ENCODE measurements around the gene CA11. TPM values are rescaled to one million over a fixed set of nuclear protein-coding genes. Genes with fewer than 3 reads are reported as not detected.

The CA11 gene
- total RNA-seq, 1 experiment from 2014 or later = 12.6 TPM

DNA sequence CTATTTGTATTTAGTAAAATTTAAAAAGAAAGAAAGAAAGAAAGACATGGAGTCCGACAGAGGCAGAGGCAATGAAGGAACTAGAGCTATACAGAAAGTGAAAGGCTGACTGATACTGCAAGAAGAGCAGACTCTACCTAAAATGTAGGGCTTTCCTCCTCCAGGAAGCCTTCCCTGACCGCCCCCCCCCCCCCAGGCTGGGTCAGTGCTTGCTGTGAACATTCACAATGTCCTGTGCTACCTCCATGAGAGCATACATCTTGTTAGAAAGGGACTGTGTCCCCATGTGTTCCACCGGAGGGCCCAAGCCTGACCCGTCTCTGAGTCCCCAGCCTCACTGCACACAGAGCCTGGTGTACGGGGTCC, 5.7 kb upstream of the CA11 start:
- ChIA-PET CTCF (no interaction called here), POLR2A (interaction anchor here (0.6 kb wide), 1 partner anchor 120 kb away, joined by 5 read pairs; no protein-coding TSS in a partner anchor)
- intact Hi-C loops (cut with micrococcal nuclease; ENCODE audit: unreplicated experiment) = no loop called here
- no peak for DNase-seq (ENCODE audit: low read depth, low spot score)
- no peak for TF ChIP-seq TCF7L2 (IDR thresholded peaks at IDR 0.05; ENCODE audit: low read depth, low read length)
- TF ChIP-seq POLR2AphosphoS5 (IDR thresholded peaks at IDR 0.05; ENCODE audit: low read depth, low read length) = no peak
- TF ChIP-seq, protein P1, sequence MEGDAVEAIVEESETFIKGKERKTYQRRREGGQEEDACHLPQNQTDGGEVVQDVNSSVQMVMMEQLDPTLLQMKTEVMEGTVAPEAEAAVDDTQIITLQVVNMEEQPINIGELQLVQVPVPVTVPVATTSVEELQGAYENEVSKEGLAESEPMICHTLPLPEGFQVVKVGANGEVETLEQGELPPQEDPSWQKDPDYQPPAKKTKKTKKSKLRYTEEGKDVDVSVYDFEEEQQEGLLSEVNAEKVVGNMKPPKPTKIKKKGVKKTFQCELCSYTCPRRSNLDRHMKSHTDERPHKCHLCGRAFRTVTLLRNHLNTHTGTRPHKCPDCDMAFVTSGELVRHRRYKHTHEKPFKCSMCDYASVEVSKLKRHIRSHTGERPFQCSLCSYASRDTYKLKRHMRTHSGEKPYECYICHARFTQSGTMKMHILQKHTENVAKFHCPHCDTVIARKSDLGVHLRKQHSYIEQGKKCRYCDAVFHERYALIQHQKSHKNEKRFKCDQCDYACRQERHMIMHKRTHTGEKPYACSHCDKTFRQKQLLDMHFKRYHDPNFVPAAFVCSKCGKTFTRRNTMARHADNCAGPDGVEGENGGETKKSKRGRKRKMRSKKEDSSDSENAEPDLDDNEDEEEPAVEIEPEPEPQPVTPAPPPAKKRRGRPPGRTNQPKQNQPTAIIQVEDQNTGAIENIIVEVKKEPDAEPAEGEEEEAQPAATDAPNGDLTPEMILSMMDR (IDR thresholded peaks at IDR 0.05) = no peak
- TF ChIP-seq, protein P2, sequence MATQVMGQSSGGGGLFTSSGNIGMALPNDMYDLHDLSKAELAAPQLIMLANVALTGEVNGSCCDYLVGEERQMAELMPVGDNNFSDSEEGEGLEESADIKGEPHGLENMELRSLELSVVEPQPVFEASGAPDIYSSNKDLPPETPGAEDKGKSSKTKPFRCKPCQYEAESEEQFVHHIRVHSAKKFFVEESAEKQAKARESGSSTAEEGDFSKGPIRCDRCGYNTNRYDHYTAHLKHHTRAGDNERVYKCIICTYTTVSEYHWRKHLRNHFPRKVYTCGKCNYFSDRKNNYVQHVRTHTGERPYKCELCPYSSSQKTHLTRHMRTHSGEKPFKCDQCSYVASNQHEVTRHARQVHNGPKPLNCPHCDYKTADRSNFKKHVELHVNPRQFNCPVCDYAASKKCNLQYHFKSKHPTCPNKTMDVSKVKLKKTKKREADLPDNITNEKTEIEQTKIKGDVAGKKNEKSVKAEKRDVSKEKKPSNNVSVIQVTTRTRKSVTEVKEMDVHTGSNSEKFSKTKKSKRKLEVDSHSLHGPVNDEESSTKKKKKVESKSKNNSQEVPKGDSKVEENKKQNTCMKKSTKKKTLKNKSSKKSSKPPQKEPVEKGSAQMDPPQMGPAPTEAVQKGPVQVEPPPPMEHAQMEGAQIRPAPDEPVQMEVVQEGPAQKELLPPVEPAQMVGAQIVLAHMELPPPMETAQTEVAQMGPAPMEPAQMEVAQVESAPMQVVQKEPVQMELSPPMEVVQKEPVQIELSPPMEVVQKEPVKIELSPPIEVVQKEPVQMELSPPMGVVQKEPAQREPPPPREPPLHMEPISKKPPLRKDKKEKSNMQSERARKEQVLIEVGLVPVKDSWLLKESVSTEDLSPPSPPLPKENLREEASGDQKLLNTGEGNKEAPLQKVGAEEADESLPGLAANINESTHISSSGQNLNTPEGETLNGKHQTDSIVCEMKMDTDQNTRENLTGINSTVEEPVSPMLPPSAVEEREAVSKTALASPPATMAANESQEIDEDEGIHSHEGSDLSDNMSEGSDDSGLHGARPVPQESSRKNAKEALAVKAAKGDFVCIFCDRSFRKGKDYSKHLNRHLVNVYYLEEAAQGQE (IDR thresholded peaks at IDR 0.05; ENCODE audit: insufficient read depth in 1 of 2, low read depth in 2 of 2, low read length in 1 of 2) = no peak
- no peak for TF ChIP-seq SIN3A (IDR thresholded peaks at IDR 0.05; ENCODE audit: borderline replicate concordance, insufficient read depth, low read depth, low read length)
- no peaks in the 10 kb centered on the region for H3K9me3 ChIP-seq (ENCODE audit: control insufficient read depth, insufficient read depth, low read depth, low read length)
- no peaks in the 10 kb centered on the region for H3K27me3 ChIP-seq (ENCODE audit: control insufficient read depth, insufficient read depth, low read length)
- H3K4me3 ChIP-seq (ENCODE audit: low read depth in 2 of 2, low read length in 2 of 2) = no peak overlapping the region
- no peaks in the 10 kb centered on the region for H3K36me3 ChIP-seq (ENCODE audit: control insufficient read depth, insufficient read depth, low read length)
- peaks cover 2% of the 10 kb centered on the region; the same call in 1 of the 2 replicates for H3K4me1 ChIP-seq (ENCODE audit: control insufficient read depth, insufficient read depth, low read length)
- BruUV-seq (replicated peaks) = no TSS peak
- in situ Hi-C loops (cut with HindIII; ENCODE audit: low pct_unique_long_range_greater_than_20kb, low sequenced_read_pairs) = no loop called here
- no peak overlapping the region for H3K27ac ChIP-seq (ENCODE audit: low read length)
- ATAC-seq = no peak

DNA sequence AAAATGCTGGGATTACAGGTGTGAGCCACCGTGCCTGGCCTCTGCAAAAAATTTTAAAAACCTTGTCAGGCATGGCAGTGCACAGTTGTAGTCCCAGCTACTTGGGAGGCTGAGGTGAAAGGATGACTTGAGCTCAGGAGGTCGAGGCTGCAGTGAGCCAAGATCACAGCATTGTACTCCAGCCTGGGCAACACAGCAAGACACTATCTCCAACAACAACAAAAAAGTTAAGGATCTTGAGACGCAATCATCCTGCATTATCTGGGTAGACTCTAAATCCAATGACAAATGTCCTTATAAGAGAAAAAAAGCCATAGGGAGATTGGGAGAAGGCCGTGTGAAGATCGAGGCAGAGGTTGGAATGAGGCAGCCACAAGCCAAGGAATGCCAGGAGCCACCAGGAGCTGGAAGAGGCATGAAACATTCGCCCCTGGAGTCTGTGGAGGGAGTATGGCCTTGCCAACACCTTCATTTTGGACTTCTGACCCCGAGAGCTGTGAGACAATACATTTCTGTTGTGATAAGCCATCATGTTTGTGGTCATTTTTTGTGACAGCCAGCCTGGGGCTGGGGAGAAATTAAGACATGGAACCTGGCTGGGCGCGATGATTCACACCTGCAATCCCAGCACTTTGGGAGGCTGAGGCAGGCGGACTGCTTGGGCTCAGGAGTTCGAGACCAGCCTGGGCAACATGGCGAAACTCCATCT, 5.1 kb upstream of the CA11 start:
- Histone ChIP-seq H3K27me3 (ENCODE audit: control insufficient read depth, insufficient read depth, low read length) (no peaks in the 10 kb centered on the region), H3K4me1 (ENCODE audit: control insufficient read depth, insufficient read depth, low read length) (peaks cover 2% of the 10 kb centered on the region; the same call in 1 of the 2 replicates), H3K9me3 (ENCODE audit: control insufficient read depth, insufficient read depth, low read depth, low read length) (no peaks in the 10 kb centered on the region), H3K4me3 (ENCODE audit: low read depth in 2 of 2, low read length in 2 of 2) (no peak overlapping the region), H3K36me3 (ENCODE audit: control insufficient read depth, insufficient read depth, low read length) (no peaks in the 10 kb centered on the region), H3K27ac (ENCODE audit: low read length) (no peak overlapping the region)
- in situ Hi-C loops (cut with HindIII; ENCODE audit: low pct_unique_long_range_greater_than_20kb, low sequenced_read_pairs) (no loop called here), intact Hi-C loops (cut with micrococcal nuclease; ENCODE audit: unreplicated experiment) (no loop called here)
- DNase-seq (ENCODE audit: low read depth, low spot score) (no peak), ATAC-seq (no peak)
- CTCF ChIA-PET = no interaction called here
- POLR2A ChIA-PET = interaction anchor here (0.6 kb wide), 1 partner anchor 120 kb away, joined by 5 read pairs; no protein-coding TSS in a partner anchor
- TF ChIP-seq, protein P2 (IDR thresholded peaks at IDR 0.05; ENCODE audit: insufficient read depth in 1 of 2, low read depth in 2 of 2, low read length in 1 of 2) = no peak
- no peak for TF ChIP-seq SIN3A (IDR thresholded peaks at IDR 0.05; ENCODE audit: borderline replicate concordance, insufficient read depth, low read depth, low read length)
- TF ChIP-seq, protein P1 (IDR thresholded peaks at IDR 0.05) = no peak
- TF ChIP-seq TCF7L2 (IDR thresholded peaks at IDR 0.05; ENCODE audit: low read depth, low read length) = no peak
- no peak for TF ChIP-seq POLR2AphosphoS5 (IDR thresholded peaks at IDR 0.05; ENCODE audit: low read depth, low read length)
- no TSS peak for BruUV-seq (replicated peaks)
